Spinal cord (tissue), 10 donors: ENCODE results near the gene CLEC2D. TPM values are rescaled to one million over a fixed set of nuclear protein-coding genes. Genes with fewer than 3 reads are reported as not detected.
"Not testable (repeated sequence)": the region's sequence is repeated elsewhere in the genome, so short reads cannot be mapped to it uniquely, and the experiment has no call there.

Experiments
- DNase-seq, 6 donors: peaks; one replicate each; pipeline versions ENCODE4 v3.0.0 to v3.0.0-alpha.2; 2013 to 2015; ENCODE audit warnings: low spot score in 6 of 6, low read depth in 4 of 6
- H3K27ac ChIP-seq: one replicate; pipeline ENCODE4 v1.5.1; 2013; ENCODE audit warnings: low read depth, low read length, control low read depth
- H3K27me3 ChIP-seq: one replicate; pipeline ENCODE4 v1.6.1; 2013; ENCODE audit warnings: low read length; ENCODE audit not compliant: control insufficient read depth, insufficient read depth
- H3K36me3 ChIP-seq: one replicate; pipeline ENCODE4 v1.6.1; 2013; ENCODE audit warnings: low read length; ENCODE audit not compliant: control insufficient read depth, insufficient read depth
- H3K4me1 ChIP-seq: one replicate; pipeline ENCODE4 v1.6.1; 2013; ENCODE audit warnings: low read length; ENCODE audit not compliant: control insufficient read depth, insufficient read depth
- H3K4me3 ChIP-seq: one replicate; pipeline ENCODE4 v1.5.1; 2013; ENCODE audit warnings: low read depth, low read length, control low read depth
- H3K9me3 ChIP-seq: one replicate; pipeline ENCODE4 v1.6.1; 2013; ENCODE audit warnings: low read length; ENCODE audit not compliant: control insufficient read depth, insufficient read depth
- WGBS: methylation state at CpG from one replicate; pipeline ENCODE4 v1.1.5; 2013; ENCODE audit warnings: missing lambda C conversion rate; ENCODE audit not compliant: insufficient coverage; 5-methylcytosine and 5-hydroxymethylcytosine counted together
- polyA plus RNA-seq, 2 donors: library from polyadenylated mRNA; unstranded; fragments of 120-200 nt; gene quantifications; one replicate each; pipeline ENCODE4 v1.2.1, GENCODE V29; 2013; ENCODE audit not compliant: insufficient read length in 2 of 2
- total RNA-seq, 2 donors: library from RNA; depleted of rRNA in 1 of 2; stranded (reverse); fragments of 120-200 nt in 1 of 2; fragments of >200 nt in 1 of 2; gene quantifications; one replicate each; pipeline versions ENCODE4 v1.2.3 to v1.2.4, GENCODE V29; 2013 to 2014
- donor health status: healthy.

Gene CLEC2D
- total and polyA plus RNA-seq, 4 donors = 9.6 to 17.5 (median 11.1) TPM

DNA sequence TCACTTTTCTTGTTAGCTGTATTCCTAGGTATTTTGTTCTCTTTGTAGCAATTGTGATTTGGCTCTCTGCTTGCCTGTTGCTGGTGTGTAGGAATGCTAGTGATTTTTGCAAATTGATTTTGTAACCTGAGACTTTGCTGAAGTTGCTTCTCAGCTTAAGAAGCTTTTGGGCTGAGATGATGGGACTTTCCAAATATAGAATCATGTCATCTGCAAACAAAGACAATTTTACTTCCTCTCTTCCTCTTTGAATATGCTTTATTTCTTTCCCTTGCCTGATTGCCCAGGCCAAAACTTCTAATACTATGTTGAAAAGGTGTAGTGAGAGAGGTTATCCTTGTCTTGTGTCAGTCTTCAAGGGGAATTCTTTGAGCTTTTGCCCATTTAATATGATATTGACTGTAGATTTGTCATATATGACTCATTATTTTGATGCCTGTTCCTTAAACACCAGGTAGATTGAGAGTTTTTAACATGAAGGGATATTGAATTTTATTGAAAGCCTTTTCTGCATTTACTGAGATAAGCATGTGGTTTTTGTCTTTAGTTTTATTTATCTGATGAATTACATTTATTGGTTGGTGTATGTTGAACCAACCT lies 36.7 kb downstream of the CLEC2D start:
- no peak overlapping the region for H3K4me3 ChIP-seq
- H3K4me1 ChIP-seq = no peaks in the 10 kb centered on the region
- H3K27me3 ChIP-seq = no peaks in the 10 kb centered on the region
- no peaks in the 10 kb centered on the region for H3K9me3 ChIP-seq
- H3K36me3 ChIP-seq = no peaks in the 10 kb centered on the region
- H3K27ac ChIP-seq = no peak overlapping the region
- DNase-seq = no peak

DNA sequence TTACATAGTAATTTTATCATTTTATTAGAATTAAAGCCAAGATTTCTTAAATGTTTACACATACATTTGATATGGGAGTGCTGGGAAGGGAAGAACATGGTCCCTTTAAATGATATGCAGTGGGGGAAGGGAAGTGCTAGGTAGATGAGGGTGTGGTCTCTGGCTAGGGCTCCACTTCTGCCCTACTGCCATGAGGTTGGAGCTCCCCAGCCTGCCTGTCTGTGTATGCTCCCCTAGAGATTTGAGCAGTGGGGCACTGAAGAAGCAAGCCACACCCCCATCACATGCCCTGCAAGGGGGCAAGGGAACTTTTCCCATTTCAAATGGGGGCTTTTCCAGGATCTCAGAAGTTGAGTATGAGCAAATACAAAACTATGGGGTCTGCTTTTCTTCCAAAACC lies 37.8 kb downstream of the CLEC2D start:
- Histone ChIP-seq H3K4me1 (no peaks in the 10 kb centered on the region), H3K4me3 (no peak overlapping the region), H3K27me3 (no peaks in the 10 kb centered on the region), H3K36me3 (no peaks in the 10 kb centered on the region), H3K9me3 (no peaks in the 10 kb centered on the region), H3K27ac (no peak overlapping the region)
- DNase-seq = no peak

DNA sequence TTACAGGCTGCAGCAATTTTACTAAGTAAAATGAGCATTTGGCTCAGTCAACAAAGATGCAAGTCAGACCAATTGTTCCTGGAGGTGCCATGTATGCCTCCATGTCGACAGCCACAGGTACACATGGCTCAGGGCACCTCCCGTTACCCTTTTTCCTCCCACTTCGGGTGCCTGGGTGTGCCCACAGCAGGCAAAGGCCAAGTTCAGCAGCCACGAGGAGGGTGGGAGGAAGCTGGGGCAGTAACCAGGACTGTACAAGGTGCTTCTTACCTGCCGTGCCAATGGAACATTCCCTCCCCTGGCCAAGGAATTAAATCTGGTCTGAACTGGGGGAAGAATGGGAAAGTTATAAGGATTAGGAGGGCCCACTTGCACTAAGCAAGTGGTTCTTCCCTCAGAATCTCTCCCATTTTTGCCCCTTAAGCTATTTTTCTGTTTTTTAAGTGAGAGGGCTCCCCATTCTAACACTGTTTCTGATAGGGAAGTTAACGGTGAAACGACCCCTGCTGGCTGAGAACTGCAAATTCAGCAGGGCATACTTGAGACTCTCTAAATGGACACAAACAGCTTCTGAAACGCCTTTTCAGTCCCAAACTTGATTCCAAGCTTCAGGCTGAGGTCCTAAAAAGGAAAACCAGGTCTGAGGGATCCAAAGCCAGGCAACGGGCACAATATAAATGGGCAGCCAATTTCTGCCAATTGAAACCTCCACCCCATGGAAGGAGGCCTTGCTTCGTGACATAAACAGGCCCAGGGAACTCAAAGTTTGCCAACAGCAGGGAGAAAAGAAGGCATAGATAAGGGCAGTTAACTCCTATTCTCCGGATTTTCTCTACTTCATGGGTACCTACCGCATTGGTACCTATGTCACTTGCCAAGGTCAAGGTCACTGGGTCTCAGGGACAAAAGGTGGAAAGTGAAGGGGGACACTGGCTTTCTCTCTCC lies 38.6 kb downstream of the CLEC2D start:
- no peaks in the 10 kb centered on the region for H3K36me3 ChIP-seq
- WGBS = 62% methylated on average over 7 of the region's 12 CpGs
- no peaks in the 10 kb centered on the region for H3K27me3 ChIP-seq
- H3K27ac ChIP-seq = no peak overlapping the region
- H3K9me3 ChIP-seq = no peaks in the 10 kb centered on the region
- peak in 4 of 6 donors; percentile 17 to 74 (median 43) for DNase-seq
- no peaks in the 10 kb centered on the region for H3K4me1 ChIP-seq
- H3K4me3 ChIP-seq = no peak overlapping the region

DNA sequence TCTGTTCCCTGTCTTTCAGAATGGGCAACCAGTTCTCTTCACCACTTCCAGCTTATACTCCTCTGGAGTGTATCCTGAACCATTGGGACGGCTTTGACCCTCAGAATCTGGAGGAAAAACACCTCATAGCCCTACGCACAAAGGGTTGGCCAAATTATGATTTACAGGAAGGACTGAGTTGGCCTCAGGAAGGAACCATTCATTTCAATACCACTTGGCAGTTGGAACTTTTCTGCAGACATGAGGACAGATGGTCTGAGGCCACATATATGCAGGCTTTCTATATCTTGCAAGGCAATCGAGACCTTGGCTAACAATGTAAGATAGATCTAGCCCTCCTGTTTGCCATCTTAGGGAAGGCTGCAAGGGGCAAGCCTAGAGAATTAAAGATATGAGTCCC lies 39.3 kb downstream of the CLEC2D start:
- DNase-seq = no peak
- WGBS = 88% methylated on average over 3 of the region's 3 CpGs
- no peak overlapping the region for H3K27ac ChIP-seq
- H3K9me3 ChIP-seq = no peaks in the 10 kb centered on the region
- no peak overlapping the region for H3K4me3 ChIP-seq
- H3K4me1 ChIP-seq = no peaks in the 10 kb centered on the region
- no peaks in the 10 kb centered on the region for H3K27me3 ChIP-seq
- H3K36me3 ChIP-seq = no peaks in the 10 kb centered on the region

DNA sequence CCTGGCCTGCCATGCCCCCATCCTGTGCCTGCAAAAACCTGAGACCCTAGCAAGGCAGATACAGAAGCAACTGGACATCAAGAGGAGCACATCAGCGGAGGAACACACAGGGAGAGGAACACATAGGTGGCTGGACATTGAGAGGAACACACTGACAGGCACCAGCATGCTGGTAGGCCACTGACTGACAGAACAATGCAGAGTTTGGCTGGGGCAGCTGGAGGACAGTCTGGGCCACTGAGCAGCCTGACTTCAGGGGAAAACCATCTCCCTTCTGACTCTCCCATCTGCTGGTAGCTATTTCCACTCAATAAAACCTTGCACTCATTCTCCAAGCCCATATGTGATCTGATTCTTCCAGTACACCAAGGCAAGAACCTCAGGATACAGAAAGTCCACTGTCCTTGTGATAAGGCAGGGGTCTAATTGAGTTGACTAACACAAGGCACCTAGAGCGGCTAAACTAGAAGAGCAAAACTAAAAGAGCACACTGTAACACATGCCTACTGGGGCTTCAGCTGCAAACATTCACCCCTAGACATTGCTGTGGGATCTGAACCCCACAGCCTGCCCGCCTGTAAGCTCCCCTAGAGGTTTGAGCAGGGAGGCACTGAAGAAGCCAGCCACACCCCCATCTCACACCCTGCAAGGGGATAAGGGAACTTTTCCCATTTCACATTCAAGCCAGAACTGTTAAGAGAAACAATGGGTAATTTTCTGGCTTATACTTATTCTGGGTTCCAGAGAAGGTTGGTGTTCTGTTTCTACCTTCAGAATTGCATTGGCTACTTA lies 41.3 kb downstream of the CLEC2D start:
- Histone ChIP-seq H3K9me3 (no peaks in the 10 kb centered on the region), H3K4me3 (no peak overlapping the region), H3K27ac (no peak overlapping the region), H3K27me3 (no peaks in the 10 kb centered on the region), H3K36me3 (no peaks in the 10 kb centered on the region), H3K4me1 (no peaks in the 10 kb centered on the region)
- 90% methylated on average over 2 of the region's 3 CpGs for WGBS
- no peak for DNase-seq

DNA sequence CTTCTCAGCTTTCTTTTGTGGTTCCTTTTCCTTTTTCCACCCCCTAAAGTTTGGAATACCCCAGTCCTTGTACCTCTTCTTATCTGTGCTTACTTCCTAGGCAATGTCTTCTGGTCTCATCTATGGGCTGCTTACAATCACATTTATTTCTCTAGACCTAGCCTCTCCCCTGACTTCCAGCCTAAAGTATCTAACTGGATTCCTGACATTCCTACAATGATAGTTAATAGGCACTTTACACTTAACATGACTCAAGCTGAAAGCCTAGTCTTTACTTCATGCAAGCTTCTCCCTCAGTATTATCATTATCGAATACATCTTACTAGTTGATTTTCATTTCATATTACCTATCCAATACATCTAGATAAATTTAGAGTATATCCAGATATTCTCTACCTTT lies 42.2 kb downstream of the CLEC2D start:
- Histone ChIP-seq H3K4me3 (no peak overlapping the region), H3K4me1 (no peaks in the 10 kb centered on the region), H3K9me3 (no peaks in the 10 kb centered on the region), H3K27ac (no peak overlapping the region), H3K36me3 (no peaks in the 10 kb centered on the region), H3K27me3 (no peaks in the 10 kb centered on the region)
- no peak for DNase-seq
- no CpG with 5 or more reads among the region's 1 CpG for WGBS

DNA sequence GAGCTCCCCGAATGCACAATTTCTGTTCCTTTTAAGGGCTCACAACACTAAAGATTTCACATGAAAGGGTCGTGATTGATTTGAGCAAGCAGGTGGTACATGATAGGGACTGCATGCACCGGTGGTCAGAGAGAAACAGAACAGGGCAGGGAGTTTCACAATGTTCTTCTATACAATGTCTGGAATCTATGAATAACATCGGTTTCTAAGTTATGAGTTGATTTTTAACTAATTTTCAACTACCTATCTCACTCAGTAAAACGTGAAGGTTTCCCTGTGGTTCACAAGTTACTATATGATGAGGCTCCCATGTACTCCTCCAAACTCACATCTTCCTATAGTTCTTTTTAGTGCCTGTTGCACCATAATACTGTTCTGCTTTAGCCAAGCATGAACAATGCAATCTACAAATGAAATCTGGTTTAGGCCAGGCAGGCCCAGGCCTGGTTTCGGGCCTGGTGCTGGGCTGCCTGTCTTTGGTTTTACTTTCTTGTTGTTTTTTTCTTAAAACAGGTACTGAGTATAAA lies 43.6 kb downstream of the CLEC2D start:
- not testable (repeated sequence) for H3K9me3 ChIP-seq, H3K36me3 ChIP-seq, H3K27ac ChIP-seq, DNase-seq, H3K4me1 ChIP-seq, H3K4me3 ChIP-seq, H3K27me3 ChIP-seq
- no CpG with 5 or more reads among the region's 6 CpGs for WGBS

DNA sequence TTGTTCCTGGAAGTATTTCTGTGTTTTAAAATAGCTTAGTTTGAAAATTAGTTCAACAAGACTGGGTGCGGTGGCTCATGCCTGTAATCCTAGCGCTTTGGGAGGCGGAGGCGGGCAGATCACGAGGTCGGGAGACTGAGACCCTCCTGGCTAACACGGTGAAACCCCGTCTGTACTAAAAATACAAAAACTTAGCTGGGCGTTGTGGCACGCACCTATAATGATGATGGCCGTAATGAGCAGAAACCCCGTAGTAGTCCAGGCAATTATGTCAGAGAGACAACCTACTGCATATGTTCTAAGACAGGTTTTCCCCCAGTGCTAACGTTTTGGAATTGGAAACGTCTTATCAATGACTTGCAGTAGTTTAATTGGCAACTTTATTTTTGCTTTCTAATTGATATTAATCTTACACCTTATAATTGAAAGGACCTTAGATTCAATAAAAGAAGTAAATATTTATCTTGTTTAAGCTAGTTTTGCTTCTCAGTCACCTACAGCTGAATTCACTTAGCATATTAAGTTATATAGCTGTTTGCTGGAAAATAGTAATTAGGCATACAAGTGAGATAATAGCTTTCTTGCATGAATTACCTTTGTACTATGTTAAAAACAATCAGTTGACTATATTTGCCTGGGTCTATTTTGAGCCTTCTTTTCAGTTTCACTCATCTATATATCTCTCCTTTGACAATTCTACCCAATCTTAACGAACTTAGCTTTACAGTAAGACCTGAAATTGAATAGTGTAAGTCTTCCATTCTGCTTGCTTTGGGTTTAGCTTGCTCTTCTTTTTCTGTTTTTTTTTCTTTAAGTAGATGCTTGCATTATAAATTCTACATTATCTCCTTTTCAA lies 47.8 kb downstream of the CLEC2D start:
- WGBS = 86% methylated on average over 12 of the region's 15 CpGs
- no peaks in the 10 kb centered on the region for H3K4me1 ChIP-seq
- no peaks in the 10 kb centered on the region for H3K9me3 ChIP-seq
- no peak overlapping the region for H3K4me3 ChIP-seq
- DNase-seq = peak in 1 of 6 donors; percentile 8
- H3K36me3 ChIP-seq = no peaks in the 10 kb centered on the region
- no peaks in the 10 kb centered on the region for H3K27me3 ChIP-seq
- H3K27ac ChIP-seq = no peak overlapping the region

DNA sequence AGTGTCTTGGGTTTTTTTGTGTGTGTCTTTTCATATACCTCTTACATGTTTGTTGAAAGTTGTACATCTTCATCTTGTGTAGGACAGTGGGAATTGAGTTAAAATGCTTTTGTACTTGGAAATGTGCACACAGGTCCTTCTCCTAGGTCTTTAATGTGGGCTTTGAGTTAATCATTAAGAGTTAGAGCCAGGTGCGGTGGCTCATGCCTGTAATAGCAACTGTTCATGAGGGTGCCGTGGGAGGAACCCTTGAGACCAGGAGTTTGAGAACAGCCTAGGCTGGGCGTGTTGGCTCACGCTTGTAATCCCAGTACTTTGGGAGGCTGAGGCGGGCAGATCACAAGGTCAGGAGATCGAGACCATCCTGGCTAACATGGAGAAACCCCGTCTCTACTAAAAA lies 49.5 kb downstream of the CLEC2D start:
- Histone ChIP-seq H3K27ac (no peak overlapping the region), H3K27me3 (no peaks in the 10 kb centered on the region), H3K9me3 (no peaks in the 10 kb centered on the region), H3K36me3 (no peaks in the 10 kb centered on the region), H3K4me1 (no peaks in the 10 kb centered on the region), H3K4me3 (no peak overlapping the region)
- DNase-seq = no peak
- 94% methylated on average over 6 of the region's 7 CpGs for WGBS
